GM19351 (cell line): Measurements from ENCODE around the gene C1orf167.
"Not testable (repeated sequence)": the region's sequence is repeated elsewhere in the genome, so short reads cannot be mapped to it uniquely, and the experiment has no call there.

ENCODE experiments used
- ATAC-seq: cut with Tn5 transposase; IDR thresholded peaks from one replicate; pipeline ENCODE4 v1.9.1; 2021; ENCODE audit warnings: mild to moderate bottlenecking, moderate library complexity; ENCODE audit not compliant: unreplicated experiment

The C1orf167 gene

GRCh38 chr1:11797525-11798216 lies 35.7 kb downstream of the C1orf167 start:
- no peak for ATAC-seq

- ATAC-seq = no peak
Measured at GRCh38 chr1:11799099-11799498, 37.1 kb downstream of the C1orf167 start.

GRCh38 chr1:11799896-11800295 lies 37.9 kb downstream of the C1orf167 start:
- ATAC-seq = no peak

- no peak for ATAC-seq
Measured at GRCh38 chr1:11800391-11800755, 38.4 kb downstream of the C1orf167 start.

GRCh38 chr1:11800756-11801433 lies 38.9 kb downstream of the C1orf167 start:
- ATAC-seq = no peak

GRCh38 chr1:11802616-11802972 lies 40.6 kb downstream of the C1orf167 start:
- no peak for ATAC-seq

GRCh38 chr1:11802973-11803885 lies 41.2 kb downstream of the C1orf167 start:
- ATAC-seq = peak; percentile 31

GRCh38 chr1:11803924-11804665 lies 42.1 kb downstream of the C1orf167 start:
- not testable (repeated sequence) for ATAC-seq

GRCh38 chr1:11804666-11805421 lies 42.9 kb downstream of the C1orf167 start:
- ATAC-seq = no peak

GRCh38 chr1:11805422-11806306 lies 43.7 kb downstream of the C1orf167 start, which contains the start of the genes CLCN6 and MTHFR:
Gene CLCN6 (plus strand): TSS chr1:11806191. CDS start chr1:11806263, 72 bp downstream.
Gene MTHFR (minus strand): TSS chr1:11805964. CDS start chr1:11803116, 2,848 bp downstream.
- peak; percentile 76 for ATAC-seq

- ATAC-seq = peak; percentile 45
Measured at GRCh38 chr1:11806307-11806936, 44.4 kb downstream of the C1orf167 start.

- ATAC-seq = no peak
Measured at GRCh38 chr1:11807133-11807532, 45.1 kb downstream of the C1orf167 start.

GRCh38 chr1:11813021-11813420 lies 51.0 kb downstream of the C1orf167 start:
- no peak for ATAC-seq

GRCh38 chr1:11817192-11817591 lies 55.2 kb downstream of the C1orf167 start:
- no peak for ATAC-seq

- ATAC-seq = no peak
Measured at GRCh38 chr1:11822091-11822490, 60.1 kb downstream of the C1orf167 start.

GRCh38 chr1:11823366-11824137 lies 61.6 kb downstream of the C1orf167 start:
- no peak for ATAC-seq

GRCh38 chr1:11825131-11825530 lies 63.1 kb downstream of the C1orf167 start:
- ATAC-seq = no peak

- ATAC-seq = no peak
Measured at GRCh38 chr1:11826946-11827345, 65.0 kb downstream of the C1orf167 start.
